HEK293 (cell line): Measurements from ENCODE around the gene DIP2A.
"Not testable (repeated sequence)": the region's sequence is repeated elsewhere in the genome, so short reads cannot be mapped to it uniquely, and the experiment has no call there.

Experiments used
- CTCF ChIA-PET: fragments of 350-600 bp; formaldehyde crosslinking; extraction: SDS; loops from one replicate; lab custom pipeline; 2021; ENCODE audit warnings: antibody characterized with exemption; lab: Yijun Ruan, JAX
- POLR2A ChIA-PET: fragments of 300-600 bp; formaldehyde crosslinking; extraction: SDS; loops from one replicate; lab custom pipeline; 2020; ENCODE audit warnings: antibody characterized with exemption, inconsistent platforms; lab: Yijun Ruan, JAX
- H3K27ac ChIP-seq: fragments of 200-500 bp; sonication (Bioruptor generic); 2 replicates; pipeline ENCODE4 v1.5.1; 2014; ENCODE audit warnings: low read depth, low read length, control low read depth, inconsistent platforms; ENCODE audit errors: extremely low read depth
- H3K36me3 ChIP-seq, 2 experiments: fragments of 200-500 bp in 1 of 2; sonication (Bioruptor generic) in 1 of 2; 1 replicate in 1 of 2; 2 replicates in 1 of 2; pipeline ENCODE4 v1.5.1; 2014 to 2017; ENCODE audit warnings: inconsistent platforms in 2 of 2, low read length in 2 of 2; ENCODE audit not compliant: control insufficient read depth in 2 of 2, insufficient read depth in 1 of 2
- H3K4me1 ChIP-seq: fragments of 200-500 bp; sonication (Bioruptor generic); 2 replicates; pipeline ENCODE4 v1.5.1; 2014; ENCODE audit warnings: mild to moderate bottlenecking, low read length, inconsistent platforms; ENCODE audit not compliant: control insufficient read depth, insufficient read depth
- H3K4me3 ChIP-seq: 2 replicates; pipeline ENCODE4 v1.5.1; 2011; ENCODE audit warnings: low read depth, mild to moderate bottlenecking, control low read depth, low read length, moderate library complexity
- H3K9me3 ChIP-seq: fragments of 200-500 bp; sonication (Bioruptor generic); 2 replicates; pipeline ENCODE4 v1.5.1; 2014; ENCODE audit warnings: low read depth, low read length, inconsistent platforms; ENCODE audit not compliant: control insufficient read depth, insufficient read depth
- BCL11A ChIP-seq: fragments of 450-650 bp; formaldehyde crosslinking; IDR thresholded peaks from 2 replicates; pipeline ENCODE4 v1.5.1; 2016; ENCODE audit warnings: low read depth, missing biosample characterization, missing genetic modification characterization
- EGR2 ChIP-seq: fragments of 450-650 bp; formaldehyde crosslinking; IDR thresholded peaks from 2 replicates; pipeline ENCODE4 v1.5.1; 2016; ENCODE audit warnings: low read depth, missing biosample characterization, missing genetic modification characterization
- GLI4 ChIP-seq: fragments of 450-650 bp; formaldehyde crosslinking; IDR thresholded peaks from 2 replicates; pipeline ENCODE4 v1.5.1; 2016; ENCODE audit warnings: missing biosample characterization, missing genetic modification characterization
- GLIS1 ChIP-seq: fragments of 450-650 bp; formaldehyde crosslinking; IDR thresholded peaks from 2 replicates; pipeline ENCODE4 v1.5.1; 2016; ENCODE audit warnings: missing biosample characterization, missing genetic modification characterization
- HOXA7 ChIP-seq: sonication (generic); formaldehyde crosslinking; IDR thresholded peaks from 2 replicates; pipeline ENCODE4 v1.8.1; 2022; ENCODE audit warnings: missing genetic modification reagents, borderline replicate concordance
- TCF7L2 ChIP-seq: IDR thresholded peaks from 2 replicates; pipeline ENCODE4 v1.6.1; 2011; ENCODE audit warnings: low read depth, mild to moderate bottlenecking, inconsistent platforms, low read length, moderate library complexity, borderline replicate concordance
- ZNF239 ChIP-seq: fragments of 450-650 bp; formaldehyde crosslinking; IDR thresholded peaks from 2 replicates; pipeline ENCODE4 v1.5.1; 2016; ENCODE audit warnings: missing biosample characterization, missing genetic modification characterization
- ZNF266 ChIP-seq: fragments of 450-650 bp; formaldehyde crosslinking; IDR thresholded peaks from 2 replicates; pipeline ENCODE4 v1.5.1; 2016; ENCODE audit warnings: missing biosample characterization, missing genetic modification characterization, low read depth
- ZNF350 ChIP-seq: fragments of 450-650 bp; formaldehyde crosslinking; IDR thresholded peaks from 2 replicates; pipeline ENCODE4 v1.5.0; 2017; ENCODE audit warnings: missing biosample characterization, mild to moderate bottlenecking, missing genetic modification characterization
- ZNF48 ChIP-seq: fragments of 450-650 bp; formaldehyde crosslinking; IDR thresholded peaks from 2 replicates; pipeline ENCODE4 v1.5.1; 2016; ENCODE audit warnings: missing biosample characterization, missing genetic modification characterization
- ZNF76 ChIP-seq: fragments of 450-650 bp; formaldehyde crosslinking; IDR thresholded peaks from 2 replicates; pipeline ENCODE4; 2016; ENCODE audit warnings: low read depth, missing biosample characterization, missing genetic modification characterization, borderline replicate concordance
- TF ChIP-seq, protein P1 (sequence below): fragments of 450-650 bp; formaldehyde crosslinking; IDR thresholded peaks from 2 replicates; pipeline ENCODE4 v1.5.1; 2016; ENCODE audit warnings: missing biosample characterization, missing genetic modification characterization
- TF ChIP-seq, protein P2 (sequence below): fragments of 450-650 bp; formaldehyde crosslinking; IDR thresholded peaks from 2 replicates; pipeline ENCODE4 v1.5.1; 2016; ENCODE audit warnings: missing biosample characterization, missing genetic modification characterization
- TF ChIP-seq, protein P3 (sequence below): fragments of 450-650 bp; formaldehyde crosslinking; IDR thresholded peaks from 2 replicates; pipeline ENCODE4 v1.5.1; 2016; ENCODE audit warnings: missing biosample characterization, missing genetic modification characterization
- TF ChIP-seq, protein P4 (sequence below): fragments of 450-650 bp; formaldehyde crosslinking; IDR thresholded peaks from 2 replicates; pipeline ENCODE4; 2016; ENCODE audit warnings: missing biosample characterization, missing genetic modification characterization

DIP2A gene

DNA sequence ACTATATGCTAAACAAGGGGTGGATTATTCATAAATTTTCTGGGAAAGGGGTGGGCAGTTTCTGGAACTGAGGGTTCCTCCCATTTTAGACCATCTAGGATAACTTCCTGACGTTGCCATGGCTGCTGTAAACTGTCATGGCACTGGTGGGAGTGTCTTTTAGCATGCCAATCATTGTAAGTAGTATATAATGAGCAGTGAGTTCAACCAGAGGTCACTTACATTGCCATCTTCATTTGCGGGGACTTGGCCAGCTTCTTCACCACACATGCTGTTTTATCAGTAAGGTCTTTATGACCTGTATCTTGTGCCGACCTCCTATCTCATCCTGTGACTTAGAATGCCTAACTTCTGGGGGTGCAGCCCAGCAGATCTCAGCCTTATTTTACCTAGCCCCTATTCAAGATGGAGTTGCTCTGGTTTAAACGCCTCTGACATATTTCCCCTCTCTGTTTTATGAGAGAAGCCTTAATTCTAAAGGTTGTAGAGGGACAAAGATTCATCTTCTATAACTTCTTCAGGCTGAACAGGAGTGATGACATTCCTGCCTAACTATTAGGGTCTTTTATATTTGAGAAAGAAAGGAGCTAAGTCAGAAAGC is 60.4 kb downstream of the DIP2A start:
- Histone ChIP-seq H3K4me1 (no peaks in the 10 kb centered on the region; the same call in 1 of the 2 replicates), H3K4me3 (no peak overlapping the region), H3K36me3 (peaks cover 9 to 20% of the 10 kb centered on the region in 2 experiments), H3K27ac (no peak overlapping the region), H3K9me3 (no peaks in the 10 kb centered on the region)
- TF ChIP-seq ZNF239 (tag by site-specific recombination), result no peak
- TF ChIP-seq EGR2 (tag by site-specific recombination), result no peak
- TF ChIP-seq, protein P1, sequence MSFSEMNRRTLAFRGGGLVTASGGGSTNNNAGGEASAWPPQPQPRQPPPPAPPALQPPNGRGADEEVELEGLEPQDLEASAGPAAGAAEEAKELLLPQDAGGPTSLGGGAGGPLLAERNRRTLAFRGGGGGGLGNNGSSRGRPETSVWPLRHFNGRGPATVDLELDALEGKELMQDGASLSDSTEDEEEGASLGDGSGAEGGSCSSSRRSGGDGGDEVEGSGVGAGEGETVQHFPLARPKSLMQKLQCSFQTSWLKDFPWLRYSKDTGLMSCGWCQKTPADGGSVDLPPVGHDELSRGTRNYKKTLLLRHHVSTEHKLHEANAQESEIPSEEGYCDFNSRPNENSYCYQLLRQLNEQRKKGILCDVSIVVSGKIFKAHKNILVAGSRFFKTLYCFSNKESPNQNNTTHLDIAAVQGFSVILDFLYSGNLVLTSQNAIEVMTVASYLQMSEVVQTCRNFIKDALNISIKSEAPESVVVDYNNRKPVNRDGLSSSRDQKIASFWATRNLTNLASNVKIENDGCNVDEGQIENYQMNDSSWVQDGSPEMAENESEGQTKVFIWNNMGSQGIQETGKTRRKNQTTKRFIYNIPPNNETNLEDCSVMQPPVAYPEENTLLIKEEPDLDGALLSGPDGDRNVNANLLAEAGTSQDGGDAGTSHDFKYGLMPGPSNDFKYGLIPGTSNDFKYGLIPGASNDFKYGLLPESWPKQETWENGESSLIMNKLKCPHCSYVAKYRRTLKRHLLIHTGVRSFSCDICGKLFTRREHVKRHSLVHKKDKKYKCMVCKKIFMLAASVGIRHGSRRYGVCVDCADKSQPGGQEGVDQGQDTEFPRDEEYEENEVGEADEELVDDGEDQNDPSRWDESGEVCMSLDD, result no peak
- no peak for TF ChIP-seq ZNF76 (tag by site-specific recombination)
- TF ChIP-seq, protein P2, sequence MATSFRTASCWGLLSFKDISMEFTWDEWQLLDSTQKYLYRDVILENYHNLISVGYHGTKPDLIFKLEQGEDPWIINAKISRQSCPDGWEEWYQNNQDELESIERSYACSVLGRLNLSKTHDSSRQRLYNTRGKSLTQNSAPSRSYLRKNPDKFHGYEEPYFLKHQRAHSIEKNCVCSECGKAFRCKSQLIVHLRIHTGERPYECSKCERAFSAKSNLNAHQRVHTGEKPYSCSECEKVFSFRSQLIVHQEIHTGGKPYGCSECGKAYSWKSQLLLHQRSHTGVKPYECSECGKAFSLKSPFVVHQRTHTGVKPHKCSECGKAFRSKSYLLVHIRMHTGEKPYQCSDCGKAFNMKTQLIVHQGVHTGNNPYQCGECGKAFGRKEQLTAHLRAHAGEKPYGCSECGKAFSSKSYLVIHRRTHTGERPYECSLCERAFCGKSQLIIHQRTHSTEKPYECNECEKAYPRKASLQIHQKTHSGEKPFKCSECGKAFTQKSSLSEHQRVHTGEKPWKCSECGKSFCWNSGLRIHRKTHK (tag by site-specific recombination), result no peak
- TF ChIP-seq HOXA7, result no peak
- no peak for TF ChIP-seq TCF7L2
- no peak for TF ChIP-seq ZNF266 (tag by site-specific recombination)
- no peak for TF ChIP-seq ZNF48 (tag by site-specific recombination)
- TF ChIP-seq GLIS1 (tag by site-specific recombination), result no peak
- TF ChIP-seq BCL11A (tag by site-specific recombination), result no peak
- TF ChIP-seq, protein P3, sequence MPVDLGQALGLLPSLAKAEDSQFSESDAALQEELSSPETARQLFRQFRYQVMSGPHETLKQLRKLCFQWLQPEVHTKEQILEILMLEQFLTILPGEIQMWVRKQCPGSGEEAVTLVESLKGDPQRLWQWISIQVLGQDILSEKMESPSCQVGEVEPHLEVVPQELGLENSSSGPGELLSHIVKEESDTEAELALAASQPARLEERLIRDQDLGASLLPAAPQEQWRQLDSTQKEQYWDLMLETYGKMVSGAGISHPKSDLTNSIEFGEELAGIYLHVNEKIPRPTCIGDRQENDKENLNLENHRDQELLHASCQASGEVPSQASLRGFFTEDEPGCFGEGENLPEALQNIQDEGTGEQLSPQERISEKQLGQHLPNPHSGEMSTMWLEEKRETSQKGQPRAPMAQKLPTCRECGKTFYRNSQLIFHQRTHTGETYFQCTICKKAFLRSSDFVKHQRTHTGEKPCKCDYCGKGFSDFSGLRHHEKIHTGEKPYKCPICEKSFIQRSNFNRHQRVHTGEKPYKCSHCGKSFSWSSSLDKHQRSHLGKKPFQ, result no peak
- no peak for TF ChIP-seq ZNF350
- TF ChIP-seq, protein P4, sequence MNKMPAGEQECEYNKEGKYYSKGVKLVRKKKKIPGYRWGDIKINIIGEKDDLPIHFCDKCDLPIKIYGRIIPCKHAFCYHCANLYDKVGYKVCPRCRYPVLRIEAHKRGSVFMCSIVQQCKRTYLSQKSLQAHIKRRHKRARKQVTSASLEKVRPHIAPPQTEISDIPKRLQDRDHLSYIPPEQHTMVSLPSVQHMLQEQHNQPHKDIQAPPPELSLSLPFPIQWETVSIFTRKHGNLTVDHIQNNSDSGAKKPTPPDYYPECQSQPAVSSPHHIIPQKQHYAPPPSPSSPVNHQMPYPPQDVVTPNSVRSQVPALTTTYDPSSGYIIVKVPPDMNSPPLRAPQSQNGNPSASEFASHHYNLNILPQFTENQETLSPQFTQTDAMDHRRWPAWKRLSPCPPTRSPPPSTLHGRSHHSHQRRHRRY (tag by site-specific recombination), result no peak
- ChIA-PET CTCF (interaction anchor here (0.6 to 1.2 kb wide), 2 partner anchors 23 to 119 kb away, joined by 3 read pairs; no protein-coding TSS in a partner anchor), POLR2A (no interaction called here)

DNA sequence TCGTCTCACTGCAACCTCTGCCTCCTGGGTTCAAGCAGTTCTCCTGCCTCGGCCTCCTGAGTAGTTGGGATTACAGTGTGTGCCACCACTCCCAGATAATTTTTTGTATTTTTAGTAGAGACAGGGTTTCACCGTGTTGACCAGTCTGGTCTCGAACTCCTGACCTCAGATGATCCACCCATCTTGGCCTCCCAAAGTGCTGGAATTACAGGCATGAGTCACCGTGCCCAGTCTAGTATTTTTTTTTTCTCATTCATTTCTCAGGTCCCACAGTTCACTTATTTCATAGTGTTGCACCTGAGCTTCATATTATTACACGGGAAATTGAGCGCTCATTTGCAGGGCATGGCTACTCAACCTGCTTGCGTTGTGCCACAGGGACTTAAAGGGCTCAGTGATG is 68.7 kb downstream of the DIP2A start:
- H3K27ac ChIP-seq, POLR2A ChIA-PET, H3K9me3 ChIP-seq, H3K4me3 ChIP-seq, H3K4me1 ChIP-seq: not testable (repeated sequence)
- CTCF ChIA-PET, result interaction anchor here (0.6 to 0.9 kb wide), 2 partner anchors 10 to 27 kb away, joined by 3 to 4 read pairs; no protein-coding TSS in a partner anchor
- peaks cover 8 to 17% of the 10 kb centered on the region in 2 experiments for H3K36me3 ChIP-seq
- TF ChIP-seq GLI4 (tag by site-specific recombination), result 0 out of 2 replicates have a peak, but pooled peaks have one; percentile 35
